ENCODE measurements around the gene DLGAP1.

Gene DLGAP1

DNA sequence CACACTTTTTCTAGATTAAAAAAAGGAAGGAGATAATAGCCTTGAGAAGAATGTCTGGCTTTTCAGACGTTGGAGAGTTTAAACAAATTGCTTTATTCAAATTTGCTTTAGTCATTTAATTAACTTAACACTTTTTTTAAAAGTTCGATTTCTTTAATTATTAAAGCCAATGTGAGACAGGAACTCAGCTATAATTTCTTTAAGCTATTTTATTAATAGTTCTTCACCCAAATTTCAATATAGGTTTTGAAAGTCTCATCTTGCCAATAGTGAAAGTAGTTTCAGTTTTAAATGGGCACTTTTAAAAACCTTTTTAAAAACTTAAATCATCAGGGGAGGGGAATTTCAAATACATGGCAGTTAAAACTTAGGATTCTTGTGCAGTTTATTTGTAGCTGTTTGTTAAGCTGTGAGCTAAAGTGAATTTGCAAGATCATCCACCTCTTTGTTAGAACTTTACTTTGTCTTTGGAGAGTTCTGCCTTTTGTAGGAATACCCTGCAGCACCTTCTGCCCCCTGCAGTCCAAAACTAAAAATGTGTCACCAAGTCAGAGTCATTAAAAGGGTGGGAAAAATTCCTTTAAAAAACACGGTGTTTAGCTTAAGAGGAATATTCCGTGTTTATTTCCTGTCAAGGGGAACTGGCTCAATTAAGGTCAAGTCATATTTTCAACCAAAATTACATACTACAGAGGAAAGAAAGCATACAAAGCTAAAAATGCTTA, 1000.6 kb downstream of the DLGAP1 start:
- DNase-seq, result no peak

- DNase-seq, result peak; percentile 7
These were observed 1001.4 kb downstream of the DLGAP1 start for GRCh38 chr18:3453540-3454364.

DNA sequence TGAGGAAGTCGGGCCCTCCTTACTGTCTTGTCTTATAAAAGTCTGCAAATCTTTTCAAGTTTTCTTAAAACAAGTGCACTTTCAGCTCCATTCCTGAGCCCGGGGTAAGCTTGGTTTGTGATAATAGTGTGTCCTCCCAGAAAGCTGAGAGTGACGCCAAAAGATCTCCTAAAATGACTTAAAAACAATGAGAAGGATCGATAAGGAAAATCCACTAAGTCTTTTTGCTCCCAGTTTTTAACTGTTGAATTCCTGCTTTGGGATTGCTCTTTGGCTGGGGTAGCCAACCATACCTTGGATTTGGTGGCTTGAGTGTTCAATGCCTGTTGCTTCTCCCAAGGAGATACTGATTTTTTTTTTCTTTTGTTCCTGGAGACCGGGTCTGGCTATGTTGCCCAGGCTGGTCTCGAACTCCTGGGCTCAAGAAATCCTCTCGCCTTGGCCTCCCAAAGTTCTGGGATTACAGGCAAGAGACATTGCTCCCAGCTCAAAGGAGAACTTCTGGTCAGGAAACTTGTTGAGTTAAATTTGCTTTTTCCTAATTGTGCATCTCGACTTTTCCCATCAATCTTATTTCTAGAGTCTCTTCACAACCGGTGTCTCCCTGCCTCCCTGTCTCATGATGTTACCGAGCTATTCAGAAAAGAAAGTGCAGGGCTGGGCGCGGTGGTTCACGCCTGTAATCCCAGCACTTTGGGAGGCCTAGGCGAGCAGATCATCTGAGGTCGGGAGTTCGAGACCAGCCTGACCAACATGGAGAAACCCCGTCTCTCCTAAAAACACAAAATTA, 1002.2 kb downstream of the DLGAP1 start:
- no peak for DNase-seq

- DNase-seq, result peak; percentile 20
These were observed 1002.9 kb downstream of the DLGAP1 start for GRCh38 chr18:3451989-3452749.

DNA sequence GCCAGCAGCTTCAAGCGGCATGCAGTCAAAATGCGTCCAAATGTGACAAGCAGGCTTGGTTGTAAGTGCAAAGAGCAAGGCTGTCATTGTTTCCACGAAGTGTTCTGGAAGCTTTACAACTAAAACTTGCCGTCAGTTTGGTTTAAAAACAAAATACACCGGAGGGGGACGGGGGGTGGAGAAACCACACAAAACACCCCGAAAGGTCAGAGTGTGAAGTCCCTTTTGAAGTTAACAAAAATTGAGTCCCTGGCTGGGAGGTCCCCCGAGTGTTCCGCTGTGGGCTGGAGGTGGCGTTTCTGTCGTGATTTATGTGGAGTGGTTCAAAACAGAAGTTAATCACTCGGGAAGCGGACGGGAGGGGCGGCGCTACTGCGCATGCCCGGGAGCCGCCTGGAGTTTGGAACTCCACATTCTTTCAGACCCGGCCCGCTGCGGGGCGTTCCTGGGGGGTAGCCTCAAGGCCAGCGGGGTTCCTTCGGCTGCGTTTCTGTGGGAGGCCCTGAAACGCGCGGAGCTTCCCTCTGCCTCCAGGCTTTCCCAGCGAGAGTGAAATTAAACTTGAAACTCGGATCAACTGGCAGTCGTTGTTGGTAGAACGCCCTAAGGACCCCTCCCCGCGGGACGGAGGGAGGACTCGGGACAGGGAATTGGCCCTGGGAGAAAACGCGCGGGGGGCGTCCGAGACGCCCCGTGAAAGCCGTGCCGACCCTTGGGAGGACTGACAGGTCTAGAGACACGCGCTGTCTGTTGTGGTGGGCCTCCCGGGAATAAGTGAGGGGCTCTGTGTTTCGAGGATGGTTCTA, 1003.7 kb downstream of the DLGAP1 start:
- DNase-seq, result peak; percentile 77

DNA sequence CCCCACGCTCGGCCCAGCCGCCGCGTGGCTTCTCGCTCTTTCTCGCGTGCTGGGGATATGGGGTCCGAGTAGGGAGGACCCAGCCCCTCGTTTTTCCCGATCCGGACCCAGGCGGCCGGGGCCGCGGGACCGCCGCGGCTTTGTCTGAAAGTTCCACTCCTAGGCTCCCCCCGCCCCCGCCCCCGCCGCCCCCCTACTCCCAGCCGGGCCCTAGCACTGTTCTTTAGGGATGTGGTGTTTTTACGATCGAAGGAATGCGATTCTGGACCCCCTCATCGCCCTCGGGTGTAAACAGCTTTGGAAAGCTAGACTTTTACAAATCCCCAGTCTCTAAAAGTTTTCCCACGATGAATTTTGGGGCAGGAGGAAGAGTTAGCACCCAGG, 1004.3 kb downstream of the DLGAP1 start:
- no peak for DNase-seq

DNA sequence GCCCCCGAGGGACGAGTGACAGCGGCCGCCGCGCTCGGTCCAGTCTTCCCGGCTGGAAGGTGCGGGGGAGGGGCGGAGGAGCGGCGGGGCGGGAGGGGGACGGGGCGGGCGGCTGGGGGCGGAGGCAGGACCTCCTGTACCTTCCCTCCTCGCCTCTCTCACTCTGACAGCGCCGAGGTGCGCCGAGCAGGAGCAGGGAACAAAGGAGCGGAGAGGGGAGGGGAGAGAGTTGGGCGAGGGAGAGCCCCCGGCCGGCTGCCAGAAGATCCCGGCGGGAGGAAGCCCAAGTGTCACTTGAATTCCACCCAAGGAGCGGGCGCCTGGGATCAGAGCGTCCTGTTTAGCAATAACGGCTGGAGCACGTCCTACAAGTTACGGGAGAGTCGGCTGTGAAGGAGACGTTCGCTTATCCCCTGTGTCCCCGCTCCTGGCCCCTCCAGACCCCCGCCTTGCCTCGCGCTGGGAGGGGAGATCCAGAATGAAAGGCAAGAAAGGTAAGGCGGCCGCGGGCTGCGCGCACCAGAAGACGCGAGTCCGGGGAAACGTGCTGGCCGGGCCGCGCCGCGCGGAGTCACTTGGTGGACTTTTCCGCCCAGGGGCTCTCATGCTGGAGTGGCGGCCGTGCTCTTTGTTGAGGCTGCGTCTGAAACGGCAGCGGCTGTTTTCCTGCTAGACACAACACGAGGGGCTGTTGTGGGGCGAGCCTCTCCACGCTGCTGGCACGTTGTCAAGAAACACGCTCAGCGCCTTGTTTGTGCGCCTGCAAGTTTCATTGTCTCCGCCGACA, 1004.9 kb downstream of the DLGAP1 start, which contains the start of gene TGIF1:
Gene TGIF1 (plus strand): TSS at position 161 of the 787 bp plus-strand sequence. CDS start 318 bp downstream, at position 479.
- peak; percentile 56 for DNase-seq

GRCh38 chr18:3449512-3450011, 1005.5 kb downstream of the DLGAP1 start:
- DNase-seq, result peak; percentile 79

GRCh38 chr18:3448838-3449511, 1006.1 kb downstream of the DLGAP1 start:
- DNase-seq, result peak; percentile 83

- peak; percentile 74 for DNase-seq
These were observed 1006.9 kb downstream of the DLGAP1 start for GRCh38 chr18:3447895-3448837.

DNA sequence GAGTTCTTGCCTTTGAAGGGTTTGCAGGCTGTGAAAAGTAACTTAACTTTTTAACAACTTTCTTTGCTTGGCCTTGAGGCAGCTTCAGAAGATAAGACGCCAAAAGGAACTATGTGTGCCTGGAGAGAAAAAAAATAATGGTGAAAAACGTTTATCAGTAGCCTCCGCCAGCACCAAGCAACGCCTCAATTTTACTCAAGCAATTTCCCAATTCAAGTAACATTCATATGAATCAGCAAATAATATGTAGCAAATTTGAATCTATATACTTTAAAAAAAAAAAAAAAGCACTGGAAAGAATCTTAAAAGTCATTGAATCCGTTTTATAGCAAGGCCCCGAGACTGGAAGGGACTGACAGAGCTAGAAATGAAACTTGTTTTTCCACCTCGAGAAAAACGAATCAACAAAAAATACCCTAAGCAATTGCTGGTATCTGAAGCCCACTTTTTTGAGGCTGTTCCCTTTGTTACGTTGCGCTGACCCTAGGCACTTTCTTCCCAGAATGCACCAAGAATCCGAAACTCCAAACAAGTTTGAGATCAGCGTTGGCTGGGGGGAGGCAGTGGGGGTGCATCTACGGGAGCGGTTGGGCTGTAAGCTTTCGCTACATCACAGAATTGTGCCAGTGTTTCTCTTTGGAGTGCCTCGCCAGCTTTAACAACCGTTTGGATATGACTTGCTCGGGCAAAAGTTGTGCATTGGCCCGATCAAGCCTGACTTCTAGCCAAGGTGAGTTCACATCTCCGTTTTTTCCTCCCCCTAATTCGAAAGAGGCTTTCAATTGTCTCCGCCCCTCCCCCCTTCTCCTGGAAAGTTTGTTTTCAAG, 1007.8 kb downstream of the DLGAP1 start:
- DNase-seq, result no peak

Data from activated gamma-delta T cell (primary cell).